NK-92 (cell line): Measurements from ENCODE around the gene S100P.

Experiments used
- DNase-seq: peaks from one replicate; lab custom pipeline; 2025; ENCODE audit not compliant: unreplicated experiment; lab: John Stamatoyannopoulos, UW

The S100P gene

GRCh38 chr4:6695660-6696610 lies 2.3 kb downstream of the S100P start:
- no peak for DNase-seq

- no peak for DNase-seq
Observed at GRCh38 chr4:6696611-6697010, 2.9 kb downstream of the S100P start.

- DNase-seq = no peak
Observed at GRCh38 chr4:6697131-6697530, 3.5 kb downstream of the S100P start.

GRCh38 chr4:6699388-6699787 lies 5.7 kb downstream of the S100P start:
- DNase-seq = no peak

- no peak for DNase-seq
Observed at GRCh38 chr4:6699903-6700302, 6.2 kb downstream of the S100P start.

GRCh38 chr4:6701371-6701770 lies 7.7 kb downstream of the S100P start:
- no peak for DNase-seq

GRCh38 chr4:6702761-6703160 lies 9.1 kb downstream of the S100P start:
- DNase-seq = no peak

GRCh38 chr4:6703786-6704185 lies 10.1 kb downstream of the S100P start:
- no peak for DNase-seq

GRCh38 chr4:6705646-6706045 lies 12.0 kb downstream of the S100P start:
- DNase-seq = no peak

- DNase-seq = no peak
Observed at GRCh38 chr4:6706173-6706572, 12.5 kb downstream of the S100P start.

GRCh38 chr4:6709230-6710114 lies 15.8 kb downstream of the S100P start, which contains the start of gene MRFAP1L1:
TSS of gene MRFAP1L1 (minus strand) at chr4:6709865. CDS start at chr4:6709629, 236 bp downstream.
- DNase-seq = peak; percentile 87

GRCh38 chr4:6710282-6710681 lies 16.6 kb downstream of the S100P start:
- no peak for DNase-seq

- no peak for DNase-seq
Observed at GRCh38 chr4:6710996-6711395, 17.3 kb downstream of the S100P start.

- DNase-seq = no peak
Observed at GRCh38 chr4:6714954-6715353, 21.3 kb downstream of the S100P start.

GRCh38 chr4:6715704-6716017 lies 22.0 kb downstream of the S100P start:
- DNase-seq = no peak

GRCh38 chr4:6716018-6716911 lies 22.6 kb downstream of the S100P start, which contains the start of gene BLOC1S4:
TSS of gene BLOC1S4 (plus strand) at chr4:6716174. CDS start at chr4:6716210, 36 bp downstream.
- no peak for DNase-seq

- no peak for DNase-seq
Observed at GRCh38 chr4:6716958-6717655, 23.4 kb downstream of the S100P start.

GRCh38 chr4:6718932-6719610 lies 25.4 kb downstream of the S100P start:
- no peak for DNase-seq

- DNase-seq = no peak
Observed at GRCh38 chr4:6719611-6720179, 26.0 kb downstream of the S100P start.
